HG02973 (cell line): ENCODE measurements around the gene ZDHHC14.

ENCODE experiments used
- ATAC-seq: cut with Tn5 transposase; IDR thresholded peaks from one replicate; pipeline ENCODE4 v1.9.1; 2021; ENCODE audit warnings: moderate library complexity; ENCODE audit not compliant: unreplicated experiment

The ZDHHC14 gene

GRCh38 chr6:157513619-157514485 is 132.9 kb downstream of the ZDHHC14 start:
- ATAC-seq: no peak

- ATAC-seq: no peak
Observed at GRCh38 chr6:157514659-157515496, 133.9 kb downstream of the ZDHHC14 start.

- no peak for ATAC-seq
Observed at GRCh38 chr6:157516319-157517026, 135.5 kb downstream of the ZDHHC14 start.

GRCh38 chr6:157517601-157518359 is 136.8 kb downstream of the ZDHHC14 start:
- no peak for ATAC-seq

GRCh38 chr6:157518397-157519250 is 137.6 kb downstream of the ZDHHC14 start:
- ATAC-seq: no peak

GRCh38 chr6:157519255-157520116 is 138.5 kb downstream of the ZDHHC14 start:
- no peak for ATAC-seq

- ATAC-seq: no peak
Observed at GRCh38 chr6:157520117-157520406, 139.1 kb downstream of the ZDHHC14 start.

- ATAC-seq: no peak
Observed at GRCh38 chr6:157520596-157521361, 139.8 kb downstream of the ZDHHC14 start.

GRCh38 chr6:157521362-157522335 is 140.7 kb downstream of the ZDHHC14 start:
- no peak for ATAC-seq

GRCh38 chr6:157522472-157522871 is 141.5 kb downstream of the ZDHHC14 start:
- ATAC-seq: no peak

GRCh38 chr6:157524735-157525134 is 143.7 kb downstream of the ZDHHC14 start:
- ATAC-seq: no peak

GRCh38 chr6:157525292-157525889 is 144.4 kb downstream of the ZDHHC14 start:
- ATAC-seq: no peak

GRCh38 chr6:157525918-157526425 is 145.0 kb downstream of the ZDHHC14 start:
- ATAC-seq: no peak

GRCh38 chr6:157527471-157527907 is 146.5 kb downstream of the ZDHHC14 start:
- no peak for ATAC-seq

- ATAC-seq: no peak
Observed at GRCh38 chr6:157528931-157529653, 148.1 kb downstream of the ZDHHC14 start.

GRCh38 chr6:157529654-157530039 is 148.7 kb downstream of the ZDHHC14 start:
- ATAC-seq: no peak
